ENCODE results near the gene SP140L. TPM values are rescaled to one million over a fixed set of nuclear protein-coding genes. Genes with fewer than 3 reads are reported as not detected.
"Not testable (repeated sequence)": the region's sequence is repeated elsewhere in the genome, so short reads cannot be mapped to it uniquely, and the experiment has no call there.

Gene SP140L
- total and polyA plus RNA-seq, 2 experiments from 2014 or later, result 0.30 TPM; not detected in 1

DNA sequence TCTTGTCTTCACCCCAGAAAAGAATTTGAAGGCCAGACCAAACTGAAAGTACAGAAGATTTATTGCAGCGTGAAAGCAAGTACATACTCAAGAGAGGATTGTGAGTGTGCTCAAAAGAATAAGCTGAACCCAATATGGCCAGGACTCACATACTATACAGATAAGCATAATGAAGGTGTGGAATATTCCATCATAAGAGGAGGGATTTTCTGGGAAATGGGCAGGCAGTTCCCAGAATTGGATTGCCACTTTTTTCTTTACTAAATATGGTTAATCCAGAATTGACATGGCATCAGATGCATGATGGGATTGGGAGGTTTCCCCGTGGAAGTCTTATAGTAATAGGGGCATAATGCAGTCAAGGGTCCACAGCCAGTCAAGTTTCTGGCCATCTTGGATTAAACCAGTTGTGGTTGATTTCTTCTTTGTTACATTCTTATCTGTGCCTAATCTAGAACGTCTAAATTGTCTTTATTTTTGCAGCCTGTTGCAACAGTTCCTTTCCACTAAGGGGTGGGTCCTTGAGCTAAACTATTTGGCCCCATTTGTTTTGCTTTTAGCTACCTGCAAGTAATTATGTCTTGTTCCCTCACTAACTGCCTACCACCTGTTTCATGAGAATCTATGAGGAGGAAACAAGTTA, 9.0 kb downstream of the SP140L start:
- TF ChIP-seq, protein P1, sequence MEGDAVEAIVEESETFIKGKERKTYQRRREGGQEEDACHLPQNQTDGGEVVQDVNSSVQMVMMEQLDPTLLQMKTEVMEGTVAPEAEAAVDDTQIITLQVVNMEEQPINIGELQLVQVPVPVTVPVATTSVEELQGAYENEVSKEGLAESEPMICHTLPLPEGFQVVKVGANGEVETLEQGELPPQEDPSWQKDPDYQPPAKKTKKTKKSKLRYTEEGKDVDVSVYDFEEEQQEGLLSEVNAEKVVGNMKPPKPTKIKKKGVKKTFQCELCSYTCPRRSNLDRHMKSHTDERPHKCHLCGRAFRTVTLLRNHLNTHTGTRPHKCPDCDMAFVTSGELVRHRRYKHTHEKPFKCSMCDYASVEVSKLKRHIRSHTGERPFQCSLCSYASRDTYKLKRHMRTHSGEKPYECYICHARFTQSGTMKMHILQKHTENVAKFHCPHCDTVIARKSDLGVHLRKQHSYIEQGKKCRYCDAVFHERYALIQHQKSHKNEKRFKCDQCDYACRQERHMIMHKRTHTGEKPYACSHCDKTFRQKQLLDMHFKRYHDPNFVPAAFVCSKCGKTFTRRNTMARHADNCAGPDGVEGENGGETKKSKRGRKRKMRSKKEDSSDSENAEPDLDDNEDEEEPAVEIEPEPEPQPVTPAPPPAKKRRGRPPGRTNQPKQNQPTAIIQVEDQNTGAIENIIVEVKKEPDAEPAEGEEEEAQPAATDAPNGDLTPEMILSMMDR (IDR thresholded peaks at IDR 0.05; ENCODE audit: low read depth, low read length), result no peak

GRCh38 chr2:230341936-230342528, 15.0 kb downstream of the SP140L start:
- not testable (repeated sequence) for H3K4me1 ChIP-seq (ENCODE audit: low read depth); H3K36me3 ChIP-seq; H3K4me3 ChIP-seq; H3K27me3 ChIP-seq; DNase-seq (ENCODE audit: low read depth in 1 of 2, low spot score in 1 of 2); H3K27ac ChIP-seq; H3K9me3 ChIP-seq (ENCODE audit: low read depth)

More for the DNA sequence above, 9.0 kb downstream of the SP140L start:
- Histone ChIP-seq H3K4me1 (ENCODE audit: low read depth) (no peaks in the 10 kb centered on the region), H3K9me3 (ENCODE audit: low read depth) (no peaks in the 10 kb centered on the region), H3K27me3 (no peaks in the 10 kb centered on the region), H3K4me3 (no peak overlapping the region), H3K27ac (no peak overlapping the region), H3K36me3 (no peaks in the 10 kb centered on the region)
- DNase-seq (ENCODE audit: low read depth in 1 of 2, low spot score in 1 of 2), result no peak

GRCh38 chr2:230343041-230343624, 16.1 kb downstream of the SP140L start:
- not testable (repeated sequence) for H3K9me3 ChIP-seq (ENCODE audit: low read depth); H3K27me3 ChIP-seq; H3K36me3 ChIP-seq; H3K4me1 ChIP-seq (ENCODE audit: low read depth); H3K4me3 ChIP-seq; DNase-seq (ENCODE audit: low read depth in 1 of 2, low spot score in 1 of 2); H3K27ac ChIP-seq

DNA sequence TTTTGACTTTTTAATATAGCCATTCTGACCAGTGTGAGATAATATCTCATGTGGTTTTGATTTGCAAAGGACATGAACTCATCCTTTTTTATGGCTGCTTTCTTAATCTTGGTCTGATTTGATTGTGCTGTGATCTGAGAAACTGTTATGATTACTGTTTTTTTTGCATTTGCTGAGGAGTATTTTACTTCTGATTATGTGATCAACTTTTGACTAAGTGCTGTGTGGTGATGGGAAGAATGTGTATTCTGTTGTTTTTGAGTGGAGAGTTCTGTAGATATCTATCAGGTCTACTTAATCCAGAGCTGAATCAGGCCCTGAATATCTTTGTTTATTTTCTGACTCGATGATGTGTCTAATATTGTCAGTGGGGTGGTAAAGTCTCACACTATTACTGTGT, 16.8 kb downstream of the SP140L start:
- TF ChIP-seq, protein P1 (IDR thresholded peaks at IDR 0.05; ENCODE audit: low read depth, low read length), result no peak
- Histone ChIP-seq H3K36me3 (no peaks in the 10 kb centered on the region), H3K4me3 (no peak overlapping the region), H3K4me1 (ENCODE audit: low read depth) (no peaks in the 10 kb centered on the region), H3K9me3 (ENCODE audit: low read depth) (no peaks in the 10 kb centered on the region), H3K27me3 (no peaks in the 10 kb centered on the region), H3K27ac (no peak overlapping the region)
- DNase-seq (ENCODE audit: low read depth in 1 of 2, low spot score in 1 of 2), result no peak

DNA sequence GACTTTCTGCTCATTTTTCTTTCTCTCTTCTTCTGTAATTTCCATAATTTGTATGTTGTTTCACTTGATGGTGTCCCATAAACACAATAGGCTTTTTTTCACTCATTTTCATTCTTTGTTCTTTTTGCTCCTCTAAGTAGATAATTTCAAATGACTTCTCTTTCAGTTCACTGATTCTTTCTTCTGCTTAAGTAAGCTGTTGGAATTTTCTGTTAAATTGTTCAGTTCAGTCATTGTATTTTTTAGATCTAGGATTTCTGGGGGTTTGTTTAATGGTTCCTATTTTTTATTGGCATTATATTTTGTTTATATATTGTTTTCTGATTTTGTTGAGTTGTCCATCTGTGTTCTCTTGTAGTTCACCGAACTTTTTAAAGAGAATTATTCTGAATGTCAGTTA, 19.5 kb downstream of the SP140L start:
- H3K4me3 ChIP-seq, result no peak overlapping the region
- DNase-seq (ENCODE audit: low read depth in 1 of 2, low spot score in 1 of 2), result no peak
- H3K9me3 ChIP-seq (ENCODE audit: low read depth), result no peaks in the 10 kb centered on the region
- no peak overlapping the region for H3K27ac ChIP-seq
- TF ChIP-seq, protein P1 (IDR thresholded peaks at IDR 0.05; ENCODE audit: low read depth, low read length), result no peak
- no peaks in the 10 kb centered on the region for H3K36me3 ChIP-seq
- no peaks in the 10 kb centered on the region for H3K27me3 ChIP-seq
- H3K4me1 ChIP-seq (ENCODE audit: low read depth), result no peaks in the 10 kb centered on the region

DNA sequence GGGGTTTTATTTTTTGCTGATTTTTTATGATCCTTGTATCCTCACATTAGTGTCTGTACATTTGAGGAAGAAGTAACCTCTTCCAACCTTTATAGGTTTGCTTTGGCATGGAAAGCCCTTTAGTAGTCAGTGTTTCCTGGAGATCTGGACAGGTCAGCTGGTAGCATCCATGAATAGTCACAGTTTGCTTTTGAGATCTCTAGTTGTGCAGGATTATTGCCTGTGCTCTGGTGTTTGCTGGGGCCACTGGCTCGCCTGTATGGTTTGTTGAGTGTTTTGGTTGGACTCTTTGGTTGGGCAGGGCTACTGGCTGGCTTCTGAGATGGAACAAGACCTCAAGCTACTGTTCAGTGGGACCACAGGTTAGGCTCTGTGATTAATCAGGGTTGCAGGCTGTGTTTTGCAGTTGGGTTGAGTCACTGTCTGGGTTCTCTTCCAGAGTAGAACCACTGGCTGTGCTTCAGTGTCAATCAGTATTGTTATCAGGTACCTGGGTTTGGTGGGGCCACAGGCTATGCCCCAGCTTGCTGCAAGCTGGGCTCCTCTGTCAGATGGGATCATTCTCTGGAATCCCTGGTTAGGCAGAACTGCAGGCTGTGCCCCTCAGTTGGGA, 20.0 kb downstream of the SP140L start:
- no peak for DNase-seq (ENCODE audit: low read depth in 1 of 2, low spot score in 1 of 2)
- no peaks in the 10 kb centered on the region for H3K27me3 ChIP-seq
- H3K4me1 ChIP-seq (ENCODE audit: low read depth), result no peaks in the 10 kb centered on the region
- H3K9me3 ChIP-seq (ENCODE audit: low read depth), result no peaks in the 10 kb centered on the region
- no peaks in the 10 kb centered on the region for H3K36me3 ChIP-seq
- TF ChIP-seq, protein P1 (IDR thresholded peaks at IDR 0.05; ENCODE audit: low read depth, low read length), result no peak
- no peak overlapping the region for H3K4me3 ChIP-seq
- no peak overlapping the region for H3K27ac ChIP-seq
